Hepatocyte (in vitro differentiated cells): ENCODE data around the gene STPG3.

ENCODE experiments used
- CTCF ChIP-seq: fragments of 200-600 bp; sonication (generic); IDR thresholded peaks from 2 replicates; pipeline ENCODE4 v1.5.1; 2016; ENCODE audit warnings: antibody characterized with exemption, mild to moderate bottlenecking; ENCODE audit not compliant: poor library complexity
- EZH2phosphoT487 ChIP-seq: fragments of 200-600 bp; sonication (generic); IDR thresholded peaks from one replicate; pipeline ENCODE4 v1.6.1; 2018; ENCODE audit warnings: antibody characterized with exemption, mild to moderate bottlenecking, low read depth, moderate library complexity; ENCODE audit not compliant: unreplicated experiment, severe bottlenecking

GRCh38 chr9:137286975-137287383, 35.9 kb downstream of the STPG3 start:
- TF ChIP-seq EZH2phosphoT487 (no peak), CTCF (peak; percentile 61)
